Sciatic nerve (tissue), 2 donors: ENCODE measurements around the gene FBXL20. TPM values are rescaled to one million over a fixed set of nuclear protein-coding genes. Genes with fewer than 3 reads are reported as not detected.
"Not testable (repeated sequence)": the region's sequence is repeated elsewhere in the genome, so short reads cannot be mapped to it uniquely, and the experiment has no call there.

Experiments used
- ATAC-seq: fragments of 200-7000 bp; cut with Tn5 transposase; one replicate; pipeline ENCODE4 v1.9.1; 2020; ENCODE audit warnings: mild to moderate bottlenecking, moderate library complexity
- DNase-seq: peaks from one replicate; pipeline ENCODE4 v3.0.0-alpha.2; 2020; ENCODE audit warnings: low spot score
- intact Hi-C: fragments of 100-400 bp; cut with DNase I; formaldehyde crosslinking; loops from one replicate; pipeline ENCODE4 v1.14.2; 2022
- total RNA-seq: library from RNA; stranded (reverse); fragmentation: NEBNext Ultra II Directional; extraction: Animal tissue kit (Norgen Biotek cat#: 25700); gene quantifications from one replicate; pipeline ENCODE4 v1.2.1, GENCODE V29; 2021
- donor health status: DM: no; HTN: no; CAD: no.
- donor health status: DM: no; HTN: no; CAD: no.

Gene FBXL20
- total RNA-seq, 1 donor from 2014 or later, result 29.1 TPM

GRCh38 chr17:39340731-39341130 is 60.7 kb downstream of the FBXL20 start:
- DNase-seq, result no peak
- intact Hi-C loops, result no loop called here
- no peak for ATAC-seq

DNA sequence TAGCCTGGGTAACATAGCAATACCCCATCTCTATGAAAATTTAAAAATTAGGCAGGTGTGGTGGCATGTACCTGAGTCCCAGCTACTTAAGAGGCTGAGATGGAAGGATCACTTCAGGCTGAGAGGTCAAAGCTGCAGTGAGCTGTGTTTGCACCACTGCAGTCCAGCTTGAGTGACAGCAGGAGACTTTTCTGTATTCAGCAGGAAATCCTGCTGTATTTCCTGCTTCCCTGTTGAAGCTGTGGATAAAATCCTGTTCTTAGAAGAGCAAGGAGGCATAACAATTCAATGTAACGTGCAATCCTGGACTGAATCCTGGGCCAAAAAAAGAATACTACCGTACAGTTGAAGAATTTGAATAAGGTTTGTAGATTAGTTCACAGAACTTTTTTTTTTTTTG is 62.2 kb downstream of the FBXL20 start:
- DNase-seq (no peak), ATAC-seq (no peak)
- intact Hi-C loops, result no loop called here

DNA sequence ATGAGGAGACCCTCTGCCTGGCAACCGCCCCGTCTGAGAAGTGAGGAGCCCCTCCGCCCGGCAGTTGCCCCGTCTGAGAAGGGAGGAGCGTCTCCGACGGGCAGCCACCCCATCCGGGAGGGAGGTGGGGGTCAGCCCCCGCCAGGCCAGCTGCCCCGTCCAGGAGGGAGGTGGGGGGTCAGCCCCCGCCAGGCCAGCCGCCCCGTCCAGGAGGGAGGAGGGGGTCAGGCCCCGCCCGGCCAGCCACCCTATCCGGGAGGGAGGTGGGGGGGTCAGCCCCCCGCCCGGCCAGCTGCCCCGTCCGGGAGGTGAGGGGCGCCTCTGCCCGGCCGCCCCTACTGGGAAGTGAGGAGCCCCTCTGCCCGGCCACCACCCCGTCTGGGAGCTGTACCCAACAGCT is 63.8 kb downstream of the FBXL20 start:
- not testable (repeated sequence) for ATAC-seq

GRCh38 chr17:39335704-39336223 is 65.7 kb downstream of the FBXL20 start:
- ATAC-seq, result peak; percentile 62

More for the DNA sequence above, 63.8 kb downstream of the FBXL20 start:
- intact Hi-C loops, DNase-seq: not testable (repeated sequence)

GRCh38 chr17:39334008-39334744 is 67.2 kb downstream of the FBXL20 start:
- intact Hi-C loops, ATAC-seq, DNase-seq: not testable (repeated sequence)

More at GRCh38 chr17:39335704-39336223, 65.7 kb downstream of the FBXL20 start:
- DNase-seq, result no peak
- intact Hi-C loops, result no loop called here

GRCh38 chr17:39332092-39332491 is 69.3 kb downstream of the FBXL20 start:
- intact Hi-C loops, result no loop called here
- DNase-seq (no peak), ATAC-seq (no peak)

- no peak for ATAC-seq
- intact Hi-C loops, result no loop called here
- DNase-seq, result no peak
Measured at GRCh38 chr17:39328815-39329214, 72.6 kb downstream of the FBXL20 start.

- DNase-seq, result no peak
- no peak for ATAC-seq
- intact Hi-C loops, result no loop called here
Measured at GRCh38 chr17:39327109-39327508, 74.3 kb downstream of the FBXL20 start.

GRCh38 chr17:39325528-39326240 is 75.7 kb downstream of the FBXL20 start:
- intact Hi-C loops, result no loop called here
- ATAC-seq, result peak; percentile 39
- no peak for DNase-seq

GRCh38 chr17:39318636-39319035 is 82.8 kb downstream of the FBXL20 start:
- no peak for DNase-seq
- no peak for ATAC-seq
- intact Hi-C loops, result no loop called here

DNA sequence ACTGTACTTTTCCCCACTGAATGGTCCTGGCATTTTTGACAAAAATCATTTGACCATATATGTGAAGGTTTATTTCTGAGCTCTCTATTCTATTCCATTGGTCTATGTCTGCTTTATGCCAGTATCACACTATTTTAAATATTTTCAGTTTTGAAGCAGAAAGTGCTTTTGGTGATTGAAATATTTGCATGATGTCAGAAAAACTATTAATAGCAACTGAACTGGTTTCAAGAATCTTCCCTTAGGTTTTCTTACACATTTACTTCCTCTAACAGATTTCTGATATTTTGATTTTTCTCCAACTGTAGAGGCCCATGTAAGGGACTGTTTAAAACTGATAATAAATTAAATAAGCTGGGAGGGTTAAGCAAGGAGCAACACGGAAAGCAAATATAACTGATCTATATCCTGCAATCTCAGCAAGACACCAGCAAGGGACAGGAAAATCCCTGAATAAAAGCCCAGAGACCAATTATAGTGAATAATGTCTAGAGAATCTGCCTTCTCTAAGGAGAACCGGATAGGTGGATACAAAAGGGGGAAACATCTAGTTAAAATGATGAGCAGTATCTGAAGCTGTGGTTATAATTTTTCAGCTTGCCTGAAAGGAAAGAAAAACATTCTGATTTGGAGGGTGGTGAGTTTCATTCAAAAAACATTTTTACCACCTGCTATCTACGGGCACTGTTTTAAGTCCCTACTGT is 94.8 kb downstream of the FBXL20 start:
- intact Hi-C loops, result no loop called here
- DNase-seq (no peak), ATAC-seq (no peak)

DNA sequence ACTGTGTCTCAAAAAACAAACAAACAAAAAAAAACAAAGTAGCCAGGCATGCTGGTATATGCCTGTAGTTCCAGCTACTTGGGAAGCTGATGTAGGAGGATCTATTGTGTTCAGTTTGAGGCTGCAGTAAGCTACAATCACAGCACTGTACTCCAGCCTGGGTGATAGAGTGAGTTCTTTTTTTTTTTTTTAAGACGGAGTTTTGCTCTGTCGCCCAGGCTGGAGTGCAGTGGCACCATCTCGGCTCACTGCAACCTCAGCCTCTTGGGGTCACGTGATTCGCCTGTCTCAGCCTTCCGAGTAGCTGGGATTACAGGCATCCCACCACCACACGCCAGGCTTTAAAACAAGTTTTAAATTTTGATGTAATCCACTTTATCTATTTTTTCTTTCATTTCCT is 95.4 kb downstream of the FBXL20 start:
- intact Hi-C loops, result no loop called here
- no peak for ATAC-seq
- no peak for DNase-seq

- no peak for ATAC-seq
- intact Hi-C loops, result no loop called here
- DNase-seq, result no peak
Measured at GRCh38 chr17:39304188-39304587, 97.2 kb downstream of the FBXL20 start.

DNA sequence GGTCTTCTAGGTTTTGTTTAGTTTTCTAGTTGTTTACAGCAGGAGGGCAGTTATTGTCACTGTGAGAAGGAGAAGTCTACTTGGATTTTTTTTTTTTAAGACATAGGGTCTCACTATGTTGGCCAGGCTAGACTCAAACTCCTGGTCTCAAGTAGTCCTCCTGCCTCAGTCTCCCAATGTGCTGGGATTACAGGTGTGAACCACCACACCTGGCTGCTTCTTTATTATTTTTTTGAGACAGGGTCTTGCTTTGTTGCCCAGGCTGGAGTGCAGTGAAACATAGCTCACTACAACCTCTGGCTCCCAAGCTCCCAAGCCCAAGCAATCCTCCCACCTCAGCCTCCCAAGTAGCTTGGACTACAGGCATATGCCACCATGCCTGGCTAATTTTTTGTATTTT is 107.4 kb downstream of the FBXL20 start:
- intact Hi-C loops, result no loop called here

DNA sequence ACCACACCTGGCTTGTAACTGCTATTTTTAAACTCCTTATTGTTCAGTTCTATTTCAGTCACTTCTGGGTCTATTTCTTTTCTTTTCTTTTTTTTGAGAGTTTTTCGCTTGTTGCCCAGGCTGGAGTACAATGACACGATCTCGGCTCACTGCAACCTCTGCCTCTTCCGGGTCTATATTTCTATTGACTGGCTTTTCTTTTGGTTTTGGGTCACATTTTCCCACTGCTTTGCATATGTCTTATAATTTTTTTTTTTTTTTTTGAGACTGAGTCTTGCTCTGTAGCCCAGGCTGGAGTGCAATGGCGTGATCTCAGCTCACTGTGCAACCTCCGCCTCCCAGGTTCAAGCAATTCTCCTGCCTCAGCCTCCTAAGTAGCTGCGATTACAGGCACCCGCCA is 108.9 kb downstream of the FBXL20 start:
- ATAC-seq, intact Hi-C loops, DNase-seq: not testable (repeated sequence)

More for the DNA sequence above, 107.4 kb downstream of the FBXL20 start:
- ATAC-seq, result no peak
- no peak for DNase-seq

GRCh38 chr17:39286513-39286912 is 114.9 kb downstream of the FBXL20 start:
- ATAC-seq, intact Hi-C loops, DNase-seq: not testable (repeated sequence)

DNA sequence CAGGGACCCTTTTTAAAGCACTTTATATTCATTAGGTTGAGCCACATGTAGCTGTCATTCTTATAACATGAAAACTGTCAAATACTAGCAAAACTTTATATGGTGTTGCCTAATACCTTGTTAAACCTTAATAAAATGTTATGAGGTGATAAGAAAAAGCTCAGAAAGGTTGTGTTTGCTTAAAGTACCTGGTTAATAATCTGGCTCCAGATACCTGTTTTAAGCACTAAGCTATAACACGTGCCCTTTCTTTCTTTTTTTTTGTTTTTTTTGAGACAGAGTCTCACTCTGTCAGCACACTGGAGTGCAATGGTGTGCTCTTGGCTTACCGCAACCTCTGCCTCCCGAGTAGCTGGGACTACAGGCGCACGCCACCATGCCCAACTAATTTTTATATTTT is 116.7 kb downstream of the FBXL20 start:
- ATAC-seq (no peak), DNase-seq (no peak)
- intact Hi-C loops, result no loop called here

- DNase-seq, result no peak
- ATAC-seq, result no peak
- intact Hi-C loops, result no loop called here
Measured at GRCh38 chr17:39283896-39284295, 117.5 kb downstream of the FBXL20 start.

GRCh38 chr17:39283098-39283497 is 118.3 kb downstream of the FBXL20 start:
- no peak for ATAC-seq
- intact Hi-C loops, result no loop called here

GRCh38 chr17:39281806-39282205 is 119.6 kb downstream of the FBXL20 start:
- intact Hi-C loops, result no loop called here
- DNase-seq, result no peak
- ATAC-seq, result no peak

More at GRCh38 chr17:39283098-39283497, 118.3 kb downstream of the FBXL20 start:
- no peak for DNase-seq
